Caki2 (cell line): ENCODE data around the gene ELMOD1. TPM values are rescaled to one million over a fixed set of nuclear protein-coding genes. Genes with fewer than 3 reads are reported as not detected.

Experiments
- DNase-seq: peaks from one replicate; pipeline ENCODE4 v3.0.0-alpha.2; 2015; ENCODE audit warnings: low read depth
- in situ Hi-C: cut with HindIII; loops from 2 replicates; pipeline ENCODE4 v1.10.0; 2016; ENCODE audit warnings: low sequenced_read_pairs, low pct_unique_long_range_greater_than_20kb, mixed read lengths
- total RNA-seq: library from RNA; depleted of rRNA; stranded (reverse); fragments of >200 nt; shearing (Covaris generic); gene quantifications from 2 replicates; pipeline ENCODE4 v1.2.3, GENCODE V29; 2014; ENCODE audit warnings: low replicate concordance; rRNA removed

The ELMOD1 gene
- total RNA-seq, 1 experiment from 2014 or later: 0.17 TPM

DNA sequence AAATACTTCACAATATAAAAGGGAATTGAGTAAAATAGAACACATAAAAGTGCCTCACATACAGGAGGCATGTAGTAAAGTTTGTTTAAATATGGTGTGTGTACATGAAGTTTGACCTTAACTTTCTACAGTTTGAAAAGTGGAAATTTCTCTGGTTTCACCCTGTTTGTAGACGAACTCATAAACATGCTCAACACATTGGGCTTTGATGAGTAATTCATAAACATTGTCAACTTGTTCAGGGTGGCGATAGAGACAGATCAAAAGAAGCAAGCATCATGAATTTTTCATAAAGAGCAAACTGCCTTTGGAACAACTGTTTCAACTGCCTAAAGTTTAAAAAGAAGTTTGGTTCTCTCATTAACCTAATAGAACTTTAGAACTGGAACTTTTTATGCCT is 111.8 kb downstream of the ELMOD1 start:
- in situ Hi-C loops: no loop called here
- no peak for DNase-seq

DNA sequence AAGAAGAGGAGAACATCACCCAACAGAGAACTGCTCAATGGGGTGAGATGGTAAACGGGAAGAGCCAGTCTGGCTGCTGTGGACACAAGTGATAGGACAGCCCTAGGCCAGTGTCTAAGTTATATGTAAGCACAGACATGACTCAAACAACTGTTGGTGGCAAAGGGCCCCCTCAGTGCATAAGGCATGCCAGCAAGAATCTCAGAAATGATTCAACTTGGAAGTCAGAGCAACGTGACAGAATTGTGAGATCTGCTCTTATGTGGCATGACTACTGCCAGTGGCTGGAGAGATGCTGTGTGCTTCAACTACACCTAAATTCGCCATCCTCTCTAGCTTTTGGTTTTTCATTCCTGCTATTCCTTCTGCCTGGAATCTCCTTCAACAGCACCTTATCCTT is 113.5 kb downstream of the ELMOD1 start:
- DNase-seq: peak; percentile 8
- in situ Hi-C loops: no loop called here

- in situ Hi-C loops: no loop called here
- peak; percentile 8 for DNase-seq
Measured at GRCh38 chr11:107705027-107705426, 114.1 kb downstream of the ELMOD1 start.

DNA sequence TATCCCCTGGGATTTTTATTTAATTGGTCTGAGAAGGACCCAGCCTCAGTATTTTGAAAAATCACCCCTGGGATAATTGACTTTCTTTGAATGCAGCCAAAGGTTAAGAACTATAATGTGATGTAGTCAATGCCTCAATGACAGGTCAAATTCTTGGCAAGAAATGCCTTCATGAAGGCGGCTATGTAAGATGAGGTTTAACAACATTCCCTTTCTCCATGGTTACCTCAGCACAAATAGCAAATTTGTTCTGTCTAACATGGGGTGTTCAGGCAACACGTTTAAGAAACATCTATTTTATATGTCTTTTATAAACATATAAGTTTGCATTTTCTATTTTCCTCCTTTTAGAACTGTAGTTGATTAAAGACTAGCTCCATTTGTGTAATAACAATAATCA is 115.6 kb downstream of the ELMOD1 start:
- no peak for DNase-seq
- in situ Hi-C loops: no loop called here

- in situ Hi-C loops: no loop called here
- DNase-seq: no peak
Measured at GRCh38 chr11:107707215-107707671, 116.3 kb downstream of the ELMOD1 start.

DNA sequence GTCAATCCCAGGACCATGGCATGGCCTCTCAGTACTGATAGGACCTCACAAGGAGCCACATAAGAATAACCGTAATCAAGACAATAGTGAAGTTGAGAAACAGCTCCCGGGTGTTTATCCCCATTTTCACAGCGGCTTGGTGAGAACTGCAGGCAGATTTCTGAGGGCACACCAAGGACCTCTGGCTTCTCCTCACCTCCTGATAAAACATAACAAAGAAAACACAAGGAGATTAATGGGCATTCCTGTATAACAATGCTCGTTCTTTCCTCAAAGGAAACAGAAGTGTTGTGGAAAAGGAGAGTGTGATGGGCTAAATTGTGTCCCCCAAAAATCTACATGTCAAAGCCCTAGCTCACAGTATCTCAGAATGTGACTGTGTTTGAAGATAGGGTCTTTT is 116.9 kb downstream of the ELMOD1 start:
- in situ Hi-C loops: no loop called here
- no peak for DNase-seq

- DNase-seq: no peak
- in situ Hi-C loops: no loop called here
Measured at GRCh38 chr11:107708792-107709191, 117.8 kb downstream of the ELMOD1 start.

DNA sequence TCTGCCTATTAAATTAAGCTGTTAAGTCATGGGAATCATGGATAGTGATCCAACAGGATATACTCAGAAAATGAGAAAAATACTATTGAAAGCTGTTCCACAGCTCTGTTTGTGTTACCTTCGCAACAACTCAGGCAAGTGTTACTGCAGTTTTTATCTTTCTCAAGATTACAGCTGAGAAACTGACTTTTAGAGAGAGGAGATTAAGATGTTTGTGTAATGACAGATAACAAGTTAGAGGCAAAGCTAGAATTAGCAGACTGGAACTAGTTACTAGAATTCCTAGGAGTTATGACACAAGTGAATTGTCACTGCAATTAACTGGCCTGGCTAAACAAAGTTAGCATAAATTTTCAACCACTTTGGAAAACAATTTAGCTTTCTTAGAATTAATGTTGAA is 119.4 kb downstream of the ELMOD1 start:
- DNase-seq: no peak

DNA sequence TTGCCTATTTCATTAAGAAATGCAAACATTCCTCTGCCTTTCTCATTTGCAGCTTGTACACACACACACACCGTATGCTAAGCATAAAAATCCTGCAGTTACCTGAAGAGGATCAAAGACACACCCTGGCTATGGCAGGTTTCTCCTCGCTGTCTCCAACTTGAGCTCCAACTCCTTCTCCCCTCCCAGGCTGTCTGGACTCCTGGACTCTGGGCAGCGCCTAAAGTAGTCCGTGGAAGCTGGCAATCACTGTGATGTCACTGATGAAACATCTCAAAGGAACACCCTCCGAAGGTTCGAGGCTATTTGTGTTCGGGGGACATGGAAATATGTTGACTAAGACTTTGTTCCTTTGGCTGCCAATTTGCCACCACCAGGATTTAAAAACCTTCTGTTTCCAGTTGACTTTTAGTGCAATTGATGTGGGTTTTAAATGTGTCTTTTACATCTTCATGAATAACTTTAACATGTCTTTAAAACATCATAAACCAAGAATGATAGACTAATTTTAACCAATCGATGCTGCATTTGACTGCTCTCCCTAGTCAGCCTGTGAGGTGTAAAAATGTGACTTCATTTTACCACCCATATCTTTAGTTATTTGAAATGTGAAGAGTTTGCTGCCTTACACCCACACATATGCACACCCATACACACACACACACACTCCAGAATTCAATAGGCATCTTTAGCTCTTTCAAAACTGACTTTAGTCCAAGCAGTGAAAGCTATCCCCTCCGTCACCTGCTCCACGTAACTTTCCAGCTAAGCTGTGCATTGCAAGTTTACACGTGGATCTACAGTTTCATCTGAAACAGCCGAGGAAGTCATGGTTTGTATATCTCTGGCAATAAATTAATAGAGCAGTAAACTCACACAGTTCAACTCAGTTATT is 121.2 kb downstream of the ELMOD1 start, which contains the start of gene SLN:
Gene SLN, minus strand, starts transcription at position 196 of the 895 bp plus-strand sequence.
- in situ Hi-C loops: no loop called here
- DNase-seq: no peak

More for the DNA sequence above, 119.4 kb downstream of the ELMOD1 start:
- in situ Hi-C loops: no loop called here

- in situ Hi-C loops: no loop called here
- DNase-seq: no peak
Measured at GRCh38 chr11:107713009-107713408, 122.1 kb downstream of the ELMOD1 start.

Other genes starting within 250 kb of the ELMOD1 start
- 5.0 and 5.9 TPM in 2 replicates for gene CWF19L2, start 133.3 kb upstream of the ELMOD1 start, total RNA-seq
- 2.0 and 6.1 TPM in 2 replicates for gene ALKBH8, start 25.4 kb upstream of the ELMOD1 start, total RNA-seq
- not detected in 2 replicates for gene SLN, start 120.9 kb downstream of the ELMOD1 start, total RNA-seq